Suprapubic skin (tissue), 4 donors: ENCODE results near the gene RLN3.
"Not testable (repeated sequence)": the region's sequence is repeated elsewhere in the genome, so short reads cannot be mapped to it uniquely, and the experiment has no call there.

Experiments used
- CTCF ChIP-seq, 2 donors: fragments of 200-600 bp in 1 of 2; fragments of 450-650 bp in 1 of 2; sonication (generic) in 1 of 2; IDR thresholded peaks; one replicate each; pipeline ENCODE4 v1.5.1; 2016 to 2019; ENCODE audit warnings: antibody characterized with exemption in 2 of 2, mild to moderate bottlenecking in 1 of 2, moderate library complexity in 1 of 2
- POLR2A ChIP-seq, 2 donors: fragments of 450-650 bp; IDR thresholded peaks; one replicate each; pipeline ENCODE4 v1.6.1; 2017; ENCODE audit warnings: antibody characterized with exemption in 2 of 2, mild to moderate bottlenecking in 2 of 2, moderate library complexity in 2 of 2
- POLR2AphosphoS5 ChIP-seq, 3 donors: sonication (generic); formaldehyde crosslinking; IDR thresholded peaks; one replicate each; pipeline ENCODE4 v1.6.1; 2017; ENCODE audit warnings: antibody characterized with exemption in 3 of 3

- TF ChIP-seq POLR2A, CTCF, POLR2AphosphoS5 (IDR thresholded peaks at IDR 0.05): not testable (repeated sequence)
These were observed 8.2 kb upstream of the RLN3 start for GRCh38 chr19:14019739-14020138.
